Measurements from ENCODE around the gene RILPL1. TPM values are rescaled to one million over a fixed set of nuclear protein-coding genes. Genes with fewer than 3 reads are reported as not detected.
"Not testable (repeated sequence)": the region's sequence is repeated elsewhere in the genome, so short reads cannot be mapped to it uniquely, and the experiment has no call there.

Gene RILPL1
- 10 to 100 TPM in 7 of 8 experiments, 1 to 10 TPM in 1; 7.4 to 23.2 (median 13.0) TPM for total RNA-seq

- in situ Hi-C loops (cut with MboI; ENCODE audit: low pct_unique_long_range_greater_than_20kb in 2 of 9, low sequenced_read_pairs in 9 of 9, unreplicated experiment in 9 of 9), result no loop called here
- H3K4me1 ChIP-seq (replicated peaks in 1 of 2), result peaks cover 17 to 22% of the 10 kb centered on the region in 2 donors
- H3K27ac ChIP-seq, result peak within 1 kb of the TSS; percentile 84 to 86
- 1% methylated on average over 10 of the region's 114 CpGs; no CpG with 5 or more reads in 9 of the 10 experiments for WGBS, 10 experiments
- ATAC-seq (replicated peaks in 6 of 8), result peak; percentile 63 to 85 (median 79)
- H3K4me3 ChIP-seq, result peak within 1 kb of the TSS; percentile 43 to 80 (median 68)
Observed at GRCh38 chr12:123533672-123534643, at the start of gene RILPL1. Gene RILPL1 (minus strand): TSS chr12:123533719. CDS start chr12:123533482, 237 bp downstream.

DNA sequence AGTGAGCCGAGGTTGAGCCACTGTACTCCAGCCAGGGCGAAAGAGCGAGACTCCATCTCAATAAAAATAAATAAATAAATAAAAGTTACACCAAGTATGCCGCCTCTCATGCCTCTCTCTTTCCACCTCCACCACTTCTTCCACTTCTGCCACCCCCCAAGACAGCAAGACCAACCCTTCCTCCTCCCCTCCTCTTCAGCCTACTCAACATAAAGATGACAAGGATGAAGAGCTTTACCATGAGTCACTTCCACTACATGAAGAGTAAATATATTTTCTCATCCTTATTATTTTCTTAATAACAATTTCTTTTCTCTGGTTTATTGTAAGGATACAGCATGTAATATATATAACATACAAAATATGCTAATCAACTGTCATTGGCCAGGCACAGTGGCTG, 47.3 kb upstream of the RILPL1 start:
- H3K27ac ChIP-seq, result no peak overlapping the region
- peaks cover 13 to 15% of the 10 kb centered on the region in 2 donors for H3K4me1 ChIP-seq (replicated peaks in 1 of 2)
- no peak overlapping the region for H3K4me3 ChIP-seq
- 81 to 100% (median 100%) methylated on average over 1 to 4 of the region's 4 CpGs; no CpG with 5 or more reads in 7 of the 10 experiments for WGBS, 10 experiments
- in situ Hi-C loops (cut with MboI; ENCODE audit: low pct_unique_long_range_greater_than_20kb in 2 of 9, low sequenced_read_pairs in 9 of 9, unreplicated experiment in 9 of 9), result no loop called here
- no peak for ATAC-seq (replicated peaks in 6 of 8)

DNA sequence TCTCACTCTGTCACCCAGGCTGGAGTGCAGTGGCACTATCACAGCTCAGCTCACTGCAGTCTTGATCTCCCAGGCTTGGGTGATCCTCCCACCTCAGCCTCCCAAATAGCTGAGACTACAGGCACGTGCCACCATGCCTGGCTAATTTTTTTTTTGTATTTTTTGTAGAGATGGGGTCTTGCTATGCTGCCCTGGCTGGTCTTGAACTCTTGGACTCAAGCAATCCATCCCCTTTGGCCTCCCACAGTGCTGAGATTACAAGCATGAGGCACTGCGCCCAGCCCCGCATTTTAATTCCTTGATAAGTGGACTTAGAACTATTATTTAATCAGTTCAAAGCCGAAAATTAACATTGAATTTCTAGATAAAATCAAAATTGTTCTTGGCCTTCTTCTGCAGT, 45.3 kb upstream of the RILPL1 start:
- ATAC-seq (replicated peaks in 6 of 8); in situ Hi-C loops (cut with MboI; ENCODE audit: low pct_unique_long_range_greater_than_20kb in 2 of 9, low sequenced_read_pairs in 9 of 9, unreplicated experiment in 9 of 9); H3K27ac ChIP-seq; H3K4me3 ChIP-seq: not testable (repeated sequence)
- WGBS, 10 experiments, result 79 to 100% (median 100%) methylated on average over 1 to 4 of the region's 4 CpGs; no CpG with 5 or more reads in 1 of the 10 experiments
- H3K4me1 ChIP-seq (replicated peaks in 1 of 2), result peaks cover 8 to 12% of the 10 kb centered on the region in 2 donors

- no peak overlapping the region for H3K27ac ChIP-seq
- H3K4me1 ChIP-seq (replicated peaks in 1 of 2), result peaks cover 8 to 12% of the 10 kb centered on the region in 2 donors
- no peak overlapping the region for H3K4me3 ChIP-seq
- ATAC-seq (replicated peaks in 6 of 8), result no peak
- WGBS, 10 experiments, result 66 to 100% (median 94%) methylated on average over 1 to 3 of the region's 3 CpGs; no CpG with 5 or more reads in 1 of the 10 experiments
- in situ Hi-C loops (cut with MboI; ENCODE audit: low pct_unique_long_range_greater_than_20kb in 2 of 9, low sequenced_read_pairs in 9 of 9, unreplicated experiment in 9 of 9), result no loop called here
Observed at GRCh38 chr12:123578243-123578642, 44.7 kb upstream of the RILPL1 start.

GRCh38 chr12:123576611-123577010, 43.1 kb upstream of the RILPL1 start:
- in situ Hi-C loops (cut with MboI; ENCODE audit: low pct_unique_long_range_greater_than_20kb in 2 of 9, low sequenced_read_pairs in 9 of 9, unreplicated experiment in 9 of 9), result no loop called here
- no peak overlapping the region for H3K27ac ChIP-seq
- no peaks in the 10 kb centered on the region for H3K4me1 ChIP-seq (replicated peaks in 1 of 2)
- no peak for ATAC-seq (replicated peaks in 6 of 8)
- WGBS, 10 experiments, result 17 to 100% (median 50%) methylated on average over 1 of the region's 1 CpG; no CpG with 5 or more reads in 5 of the 10 experiments
- H3K4me3 ChIP-seq, result no peak overlapping the region

- ATAC-seq (replicated peaks in 6 of 8), result no peak
- in situ Hi-C loops (cut with MboI; ENCODE audit: low pct_unique_long_range_greater_than_20kb in 2 of 9, low sequenced_read_pairs in 9 of 9, unreplicated experiment in 9 of 9), result no loop called here
- Histone ChIP-seq H3K4me3 (no peak overlapping the region), H3K4me1 (replicated peaks in 1 of 2) (no peaks in the 10 kb centered on the region), H3K27ac (no peak overlapping the region)
- WGBS, 10 experiments, result 20 to 100% (median 40%) methylated on average over 1 to 4 of the region's 4 CpGs; no CpG with 5 or more reads in 1 of the 10 experiments
Observed at GRCh38 chr12:123573870-123574269, 40.4 kb upstream of the RILPL1 start.

GRCh38 chr12:123572391-123572790, 38.9 kb upstream of the RILPL1 start:
- 0 to 100% (median 59%) methylated on average over 1 to 2 of the region's 2 CpGs; no CpG with 5 or more reads in 4 of the 10 experiments for WGBS, 10 experiments
- no peak for ATAC-seq (replicated peaks in 6 of 8)
- no peaks in the 10 kb centered on the region for H3K4me1 ChIP-seq (replicated peaks in 1 of 2)
- no peak overlapping the region for H3K4me3 ChIP-seq
- H3K27ac ChIP-seq, result no peak overlapping the region
- in situ Hi-C loops (cut with MboI; ENCODE audit: low pct_unique_long_range_greater_than_20kb in 2 of 9, low sequenced_read_pairs in 9 of 9, unreplicated experiment in 9 of 9), result no loop called here

DNA sequence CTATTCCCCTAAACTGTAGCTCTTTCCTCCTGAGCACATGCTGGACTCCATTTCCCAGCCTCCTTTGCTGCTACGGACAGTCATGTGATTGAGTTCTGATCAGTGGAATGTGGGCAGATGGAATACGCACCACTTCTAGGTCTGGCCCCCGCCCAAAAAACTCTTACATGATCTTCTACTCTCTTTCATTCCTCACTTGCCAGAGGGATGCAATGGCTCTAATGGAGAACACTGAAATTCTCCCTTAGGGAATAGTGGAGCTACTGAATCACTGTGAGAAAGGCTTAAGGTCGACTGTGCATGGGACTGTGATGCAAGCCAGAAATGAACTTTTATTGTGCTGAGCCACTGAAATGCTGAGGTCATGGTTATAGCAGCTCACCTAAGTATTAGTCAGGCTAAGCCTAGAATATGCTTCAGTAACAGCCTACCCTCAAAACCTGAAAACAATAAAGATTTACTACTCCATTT, 37.9 kb upstream of the RILPL1 start:
- no peaks in the 10 kb centered on the region for H3K4me1 ChIP-seq (replicated peaks in 1 of 2)
- 30 to 89% (median 69%) methylated on average over 1 to 3 of the region's 4 CpGs; no CpG with 5 or more reads in 4 of the 10 experiments for WGBS, 10 experiments
- peak in 3 of 8 experiments; percentile 94 to 98 (median 98) for ATAC-seq (replicated peaks in 6 of 8)
- in situ Hi-C loops (cut with MboI; ENCODE audit: low pct_unique_long_range_greater_than_20kb in 2 of 9, low sequenced_read_pairs in 9 of 9, unreplicated experiment in 9 of 9), result no loop called here
- no peak overlapping the region for H3K4me3 ChIP-seq
- H3K27ac ChIP-seq, result no peak overlapping the region

- H3K4me3 ChIP-seq, result no peak overlapping the region
- 73 to 100% (median 100%) methylated on average over 1 to 3 of the region's 3 CpGs; no CpG with 5 or more reads in 5 of the 10 experiments for WGBS, 10 experiments
- H3K4me1 ChIP-seq (replicated peaks in 1 of 2), result no peaks in the 10 kb centered on the region
- H3K27ac ChIP-seq, result no peak overlapping the region
- in situ Hi-C loops (cut with MboI; ENCODE audit: low pct_unique_long_range_greater_than_20kb in 2 of 9, low sequenced_read_pairs in 9 of 9, unreplicated experiment in 9 of 9), result no loop called here
- ATAC-seq (replicated peaks in 6 of 8), result no peak
Observed at GRCh38 chr12:123559468-123559867, 25.9 kb upstream of the RILPL1 start.

GRCh38 chr12:123558487-123558886, 25.0 kb upstream of the RILPL1 start:
- ATAC-seq (replicated peaks in 6 of 8); H3K4me3 ChIP-seq; H3K4me1 ChIP-seq (replicated peaks in 1 of 2); H3K27ac ChIP-seq; in situ Hi-C loops (cut with MboI; ENCODE audit: low pct_unique_long_range_greater_than_20kb in 2 of 9, low sequenced_read_pairs in 9 of 9, unreplicated experiment in 9 of 9): not testable (repeated sequence)
- WGBS, 10 experiments, result 71 to 100% (median 96%) methylated on average over 1 to 12 of the region's 14 CpGs; no CpG with 5 or more reads in 1 of the 10 experiments

DNA sequence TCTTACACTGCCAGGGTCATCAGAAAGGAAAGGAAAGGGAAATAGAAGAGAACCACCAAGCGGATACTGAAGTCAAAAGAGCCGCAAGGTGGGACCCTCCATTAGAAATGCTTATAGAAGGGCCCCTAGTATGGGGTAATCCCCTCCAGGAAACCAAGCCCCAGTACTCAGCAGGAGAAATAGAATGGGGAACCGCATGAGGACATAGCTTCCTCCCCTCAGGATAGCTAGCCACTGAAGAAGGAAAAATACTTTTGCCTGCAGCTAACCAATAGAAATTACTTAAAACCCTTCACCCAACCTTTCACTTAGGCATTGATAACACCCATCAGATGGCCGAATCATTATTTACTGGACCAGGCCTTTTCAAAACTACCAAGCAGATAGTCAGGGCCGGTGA, 21.3 kb upstream of the RILPL1 start:
- WGBS, 10 experiments, result 65 to 93% (median 80%) methylated on average over 1 to 4 of the region's 5 CpGs; no CpG with 5 or more reads in 2 of the 10 experiments
- in situ Hi-C loops (cut with MboI; ENCODE audit: low pct_unique_long_range_greater_than_20kb in 2 of 9, low sequenced_read_pairs in 9 of 9, unreplicated experiment in 9 of 9), result not testable (repeated sequence)

DNA sequence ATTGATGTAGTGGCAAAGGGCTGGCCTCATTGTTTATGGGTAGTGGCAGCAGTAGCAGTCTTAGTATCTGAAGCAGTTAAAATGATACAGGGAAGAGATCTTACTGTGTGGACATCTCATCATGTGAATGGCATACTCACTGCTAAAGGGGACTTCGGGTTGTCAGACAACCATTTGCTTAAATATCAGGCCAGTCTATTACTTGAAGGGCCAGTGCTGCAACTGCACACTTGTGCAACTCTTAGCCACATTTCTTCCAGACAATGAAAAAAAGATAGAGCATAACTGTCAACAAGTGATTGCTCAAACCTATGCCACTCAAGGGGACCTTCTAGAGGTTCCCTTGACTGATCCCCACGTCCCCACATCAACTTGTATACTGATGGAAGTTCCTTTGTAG, 20.6 kb upstream of the RILPL1 start:
- H3K27ac ChIP-seq; H3K4me1 ChIP-seq (replicated peaks in 1 of 2); ATAC-seq (replicated peaks in 6 of 8); H3K4me3 ChIP-seq; in situ Hi-C loops (cut with MboI; ENCODE audit: low pct_unique_long_range_greater_than_20kb in 2 of 9, low sequenced_read_pairs in 9 of 9, unreplicated experiment in 9 of 9): not testable (repeated sequence)
- 0 to 36% (median 20%) methylated on average over 1 to 2 of the region's 2 CpGs; no CpG with 5 or more reads in 5 of the 10 experiments for whole genome bisulfite sequencing, 10 experiments

More for the DNA sequence above, 21.3 kb upstream of the RILPL1 start:
- not testable (repeated sequence) for H3K4me1 ChIP-seq (replicated peaks in 1 of 2); H3K27ac ChIP-seq; ATAC-seq (replicated peaks in 6 of 8); H3K4me3 ChIP-seq

DNA sequence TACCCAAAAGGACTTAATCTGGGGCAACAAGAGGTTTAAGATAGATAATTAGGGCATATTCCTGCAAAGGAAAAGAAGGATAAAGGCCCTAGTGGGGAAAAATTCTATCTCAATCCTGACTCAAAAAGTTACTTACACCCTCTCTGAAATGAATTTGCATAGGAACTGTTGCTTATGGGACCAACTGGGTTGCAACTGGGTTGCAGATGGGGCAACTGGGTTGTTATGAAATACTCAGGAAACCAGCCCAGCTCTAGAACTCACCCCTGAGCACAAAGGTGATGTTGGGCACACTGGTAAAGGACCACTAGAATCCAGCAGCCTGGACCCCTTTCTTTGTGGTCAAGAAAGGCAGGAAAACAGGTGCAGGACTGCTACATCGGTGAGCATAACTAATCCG, 17.2 kb upstream of the RILPL1 start:
- in situ Hi-C loops (cut with MboI; ENCODE audit: low pct_unique_long_range_greater_than_20kb in 2 of 9, low sequenced_read_pairs in 9 of 9, unreplicated experiment in 9 of 9), result no loop called here
- 60 to 100% (median 96%) methylated on average over 1 to 2 of the region's 2 CpGs; no CpG with 5 or more reads in 6 of the 10 experiments for WGBS, 10 experiments
- no peak for ATAC-seq (replicated peaks in 6 of 8)
- Histone ChIP-seq H3K27ac (no peak overlapping the region), H3K4me3 (no peak overlapping the region), H3K4me1 (replicated peaks in 1 of 2) (no peaks in the 10 kb centered on the region)
